ENCODE measurements around the gene RAB5B. TPM values are rescaled to one million over a fixed set of nuclear protein-coding genes. Genes with fewer than 3 reads are reported as not detected.

RAB5B gene
- total and polyA plus RNA-seq, 2 experiments from 2014 or later, result 87.9 to 154 TPM

GRCh38 chr12:55932551-55932910 is 41.3 kb upstream of the RAB5B start:
- peaks cover 5% of the 10 kb centered on the region for H3K4me1 ChIP-seq (ENCODE audit: low read depth)
- peak in 1 of 2 donors; percentile 44 for DNase-seq (ENCODE audit: low read depth in 1 of 2, low spot score in 1 of 2)
- H3K27ac ChIP-seq, result no peak overlapping the region
- H3K36me3 ChIP-seq, result no peaks in the 10 kb centered on the region
- H3K9me3 ChIP-seq (ENCODE audit: low read depth), result no peaks in the 10 kb centered on the region
- H3K4me3 ChIP-seq, result peak overlapping the region; percentile 64
- TF ChIP-seq, protein P1, sequence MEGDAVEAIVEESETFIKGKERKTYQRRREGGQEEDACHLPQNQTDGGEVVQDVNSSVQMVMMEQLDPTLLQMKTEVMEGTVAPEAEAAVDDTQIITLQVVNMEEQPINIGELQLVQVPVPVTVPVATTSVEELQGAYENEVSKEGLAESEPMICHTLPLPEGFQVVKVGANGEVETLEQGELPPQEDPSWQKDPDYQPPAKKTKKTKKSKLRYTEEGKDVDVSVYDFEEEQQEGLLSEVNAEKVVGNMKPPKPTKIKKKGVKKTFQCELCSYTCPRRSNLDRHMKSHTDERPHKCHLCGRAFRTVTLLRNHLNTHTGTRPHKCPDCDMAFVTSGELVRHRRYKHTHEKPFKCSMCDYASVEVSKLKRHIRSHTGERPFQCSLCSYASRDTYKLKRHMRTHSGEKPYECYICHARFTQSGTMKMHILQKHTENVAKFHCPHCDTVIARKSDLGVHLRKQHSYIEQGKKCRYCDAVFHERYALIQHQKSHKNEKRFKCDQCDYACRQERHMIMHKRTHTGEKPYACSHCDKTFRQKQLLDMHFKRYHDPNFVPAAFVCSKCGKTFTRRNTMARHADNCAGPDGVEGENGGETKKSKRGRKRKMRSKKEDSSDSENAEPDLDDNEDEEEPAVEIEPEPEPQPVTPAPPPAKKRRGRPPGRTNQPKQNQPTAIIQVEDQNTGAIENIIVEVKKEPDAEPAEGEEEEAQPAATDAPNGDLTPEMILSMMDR (IDR thresholded peaks at IDR 0.05; ENCODE audit: low read depth, low read length), result no peak
- H3K27me3 ChIP-seq, result peaks cover 27% of the 10 kb centered on the region

- H3K27ac ChIP-seq, result no peak overlapping the region
- H3K36me3 ChIP-seq, result no peaks in the 10 kb centered on the region
- H3K4me1 ChIP-seq (ENCODE audit: low read depth), result peaks cover 5% of the 10 kb centered on the region
- H3K4me3 ChIP-seq, result no peak overlapping the region
- H3K27me3 ChIP-seq, result peaks cover 27% of the 10 kb centered on the region
- no peaks in the 10 kb centered on the region for H3K9me3 ChIP-seq (ENCODE audit: low read depth)
- no peak for DNase-seq (ENCODE audit: low read depth in 1 of 2, low spot score in 1 of 2)
- TF ChIP-seq, protein P1 (IDR thresholded peaks at IDR 0.05; ENCODE audit: low read depth, low read length), result no peak
Observed at GRCh38 chr12:55933169-55933798, 40.6 kb upstream of the RAB5B start.

DNA sequence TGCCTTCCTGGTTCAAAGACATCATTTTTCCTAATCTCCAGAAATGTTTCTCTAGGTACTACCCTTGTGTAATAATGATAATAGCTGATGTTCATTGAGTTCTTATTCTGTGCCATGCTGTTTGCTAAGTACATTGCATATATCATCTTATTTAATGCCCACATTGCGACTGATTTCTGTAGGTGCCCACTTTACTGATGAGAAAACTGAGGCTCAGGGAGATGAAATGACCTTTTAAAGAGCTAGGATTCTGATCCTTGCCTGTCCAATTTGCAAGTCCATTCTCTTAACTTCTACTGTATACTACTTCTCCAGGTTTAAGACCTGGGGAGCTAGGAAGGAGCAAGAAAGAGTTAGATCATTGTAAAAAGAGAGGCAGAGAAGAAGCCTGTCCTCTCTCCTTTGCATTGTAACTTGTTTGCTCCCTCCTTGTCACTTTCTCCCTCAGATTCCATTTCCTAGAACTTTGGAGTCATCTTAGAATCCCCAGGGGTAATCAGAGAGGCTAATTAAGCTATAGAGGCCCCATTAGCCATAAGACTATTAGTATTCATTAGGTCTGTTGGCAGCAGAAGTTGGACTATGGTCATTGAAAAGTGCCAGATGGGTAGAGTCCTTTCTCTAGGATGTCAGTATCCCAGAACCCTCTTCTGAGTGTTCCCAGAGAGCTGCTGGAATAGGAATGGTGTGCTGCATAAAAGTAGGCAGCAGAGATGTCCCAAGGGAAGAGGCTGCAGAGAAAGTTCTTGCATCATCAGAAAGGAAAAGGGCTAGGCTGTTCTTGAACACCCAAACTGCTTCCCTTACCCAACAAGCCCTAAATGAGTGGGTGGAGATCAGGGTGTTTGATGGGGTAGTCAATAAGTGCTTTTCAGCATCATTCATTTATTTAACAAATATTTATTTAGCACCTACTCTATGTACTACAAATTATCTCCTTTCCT is 39.8 kb upstream of the RAB5B start:
- Histone ChIP-seq H3K27ac (no peak overlapping the region), H3K36me3 (no peaks in the 10 kb centered on the region), H3K4me1 (ENCODE audit: low read depth) (peaks cover 5% of the 10 kb centered on the region), H3K9me3 (ENCODE audit: low read depth) (no peaks in the 10 kb centered on the region), H3K27me3 (peaks cover 27% of the 10 kb centered on the region), H3K4me3 (no peak overlapping the region)
- DNase-seq (ENCODE audit: low read depth in 1 of 2, low spot score in 1 of 2), result peak in 1 of 2 donors; percentile 56
- TF ChIP-seq, protein P1 (IDR thresholded peaks at IDR 0.05; ENCODE audit: low read depth, low read length), result no peak

- no peak overlapping the region for H3K27ac ChIP-seq
- H3K27me3 ChIP-seq, result peaks cover 27% of the 10 kb centered on the region
- H3K4me3 ChIP-seq, result no peak overlapping the region
- H3K9me3 ChIP-seq (ENCODE audit: low read depth), result no peaks in the 10 kb centered on the region
- no peaks in the 10 kb centered on the region for H3K36me3 ChIP-seq
- H3K4me1 ChIP-seq (ENCODE audit: low read depth), result peaks cover 5% of the 10 kb centered on the region
- no peak for DNase-seq (ENCODE audit: low read depth in 1 of 2, low spot score in 1 of 2)
- TF ChIP-seq, protein P1 (IDR thresholded peaks at IDR 0.05; ENCODE audit: low read depth, low read length), result no peak
Observed at GRCh38 chr12:55934773-55935172, 39.1 kb upstream of the RAB5B start.

GRCh38 chr12:55935738-55936151 is 38.1 kb upstream of the RAB5B start:
- TF ChIP-seq, protein P1 (IDR thresholded peaks at IDR 0.05; ENCODE audit: low read depth, low read length), result peak; percentile 12
- peaks cover 5% of the 10 kb centered on the region for H3K4me1 ChIP-seq (ENCODE audit: low read depth)
- peaks cover 27% of the 10 kb centered on the region for H3K27me3 ChIP-seq
- no peaks in the 10 kb centered on the region for H3K9me3 ChIP-seq (ENCODE audit: low read depth)
- no peak overlapping the region for H3K27ac ChIP-seq
- peak in 1 of 2 donors; percentile 21 for DNase-seq (ENCODE audit: low read depth in 1 of 2, low spot score in 1 of 2)
- no peaks in the 10 kb centered on the region for H3K36me3 ChIP-seq
- H3K4me3 ChIP-seq, result no peak overlapping the region
